HG03571 (cell line): Measurements from ENCODE around the gene SPATA32.

Experiments used
- ATAC-seq: cut with Tn5 transposase; IDR thresholded peaks from one replicate; pipeline ENCODE4 v1.9.1; 2021; ENCODE audit not compliant: unreplicated experiment

SPATA32 gene

GRCh38 chr17:45248132-45248957, 13.5 kb downstream of the SPATA32 start:
- ATAC-seq = peak; percentile 45

- ATAC-seq = peak; percentile 68
Observed at GRCh38 chr17:45247429-45248131, 14.3 kb downstream of the SPATA32 start.

- no peak for ATAC-seq
Observed at GRCh38 chr17:45246861-45247428, 14.9 kb downstream of the SPATA32 start.

- no peak for ATAC-seq
Observed at GRCh38 chr17:45246338-45246737, 15.6 kb downstream of the SPATA32 start.

GRCh38 chr17:45244725-45245656, 16.9 kb downstream of the SPATA32 start:
- no peak for ATAC-seq

- no peak for ATAC-seq
Observed at GRCh38 chr17:45243750-45244149, 18.1 kb downstream of the SPATA32 start.

- no peak for ATAC-seq
Observed at GRCh38 chr17:45242029-45242414, 19.9 kb downstream of the SPATA32 start.

GRCh38 chr17:45241328-45242028, 20.4 kb downstream of the SPATA32 start:
- ATAC-seq = no peak

- ATAC-seq = no peak
Observed at GRCh38 chr17:45240905-45241327, 21.0 kb downstream of the SPATA32 start.

- no peak for ATAC-seq
Observed at GRCh38 chr17:45238155-45238774, 23.6 kb downstream of the SPATA32 start.

GRCh38 chr17:45237686-45238085, 24.2 kb downstream of the SPATA32 start:
- no peak for ATAC-seq

GRCh38 chr17:45236282-45236606, 25.6 kb downstream of the SPATA32 start:
- no peak for ATAC-seq

GRCh38 chr17:45235416-45236281, 26.2 kb downstream of the SPATA32 start:
- ATAC-seq = no peak

GRCh38 chr17:45234641-45235415, 27.1 kb downstream of the SPATA32 start:
- ATAC-seq = no peak

GRCh38 chr17:45233423-45233924, 28.4 kb downstream of the SPATA32 start:
- no peak for ATAC-seq

- ATAC-seq = no peak
Observed at GRCh38 chr17:45232514-45233422, 29.1 kb downstream of the SPATA32 start.
